Heart left ventricle (tissue), 16 donors: ENCODE measurements around the gene CD101. TPM values are rescaled to one million over a fixed set of nuclear protein-coding genes. Genes with fewer than 3 reads are reported as not detected.
A peak's percentile ranks its signal among the peaks of the same experiment; 100 is the strongest.

Experiments used
- ATAC-seq, 4 donors: fragments of 200-7000 bp; cut with Tn5 transposase; one replicate each; pipeline ENCODE4 v1.9.1; 2020 to 2022; ENCODE audit warnings: moderate library complexity in 4 of 4, mild to moderate bottlenecking in 3 of 4, moderate number of reproducible peaks in 1 of 4
- DNase-seq, 5 donors: peaks; one replicate each; pipeline ENCODE4 v3.0.0-alpha.2; 2020
- H3K27ac ChIP-seq, 12 donors: fragments of 200-600 bp; sonication (generic) in 4 of 12; one replicate each; pipeline versions ENCODE4 v1.5.0 to v1.8.0; 2016 to 2022; ENCODE audit warnings: mild to moderate bottlenecking in 2 of 12
- H3K27me3 ChIP-seq, 9 donors: fragments of 200-600 bp; sonication (generic) in 2 of 9; one replicate each; pipeline versions ENCODE4 v1.5.1 to v1.8.0; 2016 to 2022; ENCODE audit warnings: mild to moderate bottlenecking in 3 of 9
- H3K36me3 ChIP-seq, 9 donors: fragments of 200-600 bp; sonication (generic) in 2 of 9; one replicate each; pipeline versions ENCODE4 v1.5.0 to v1.8.0; 2018 to 2022; ENCODE audit warnings: mild to moderate bottlenecking in 2 of 9
- H3K4me1 ChIP-seq, 12 donors: fragments of 200-600 bp; sonication (generic) in 4 of 12; one replicate each; pipeline versions ENCODE4 v1.5.0 to v1.8.0; 2016 to 2022; ENCODE audit warnings: mild to moderate bottlenecking in 3 of 12
- H3K4me3 ChIP-seq, 12 donors: fragments of 200-600 bp; sonication (generic) in 4 of 12; one replicate each; pipeline versions ENCODE4 v1.5.0 to v1.8.0; 2017 to 2022; ENCODE audit warnings: mild to moderate bottlenecking in 9 of 12, moderate library complexity in 4 of 12
- H3K9me3 ChIP-seq, 12 donors: fragments of 200-600 bp; sonication (generic) in 4 of 12; one replicate each; pipeline versions ENCODE4 v1.5.0 to v1.8.0; 2016 to 2022; ENCODE audit warnings: mild to moderate bottlenecking in 1 of 12
- CTCF ChIP-seq, 12 donors: fragments of 200-600 bp; sonication (generic) in 4 of 12; IDR thresholded peaks; one replicate each; pipeline versions ENCODE4 v1.5.0 to v1.8.0; 2018 to 2022; ENCODE audit warnings: antibody characterized with exemption in 12 of 12, mild to moderate bottlenecking in 5 of 12
- POLR2A ChIP-seq, 2 donors: fragments of 450-650 bp; IDR thresholded peaks; one replicate each; pipeline ENCODE4 v1.6.1; 2017; ENCODE audit warnings: antibody characterized with exemption in 2 of 2, mild to moderate bottlenecking in 2 of 2, moderate library complexity in 2 of 2
- WGBS, 4 donors: extraction: QIAGEN DNeasy Blood & Tissue Kit in 2 of 4; methylation state at CpG; one replicate each; pipeline versions ENCODE4 v1.1.5 to v1.1.7; 2013 to 2018; 5-methylcytosine and 5-hydroxymethylcytosine counted together
- intact Hi-C, 10 donors: fragments of 100-400 bp; cut with DNase I; formaldehyde crosslinking; loops; one replicate each; pipeline versions ENCODE4 v1.11.1 to v1.14.2; 2022
- polyA plus RNA-seq, 2 donors: library from polyadenylated mRNA; stranded (reverse); fragments of 200-250 nt; gene quantifications; one replicate each; pipeline ENCODE4 v1.2.3, GENCODE V29; 2013
- total RNA-seq, 9 donors: library from RNA; depleted of rRNA in 2 of 9; stranded (reverse); fragments of >200 nt in 2 of 9; fragmentation: NEBNext Ultra II Directional in 3 of 9; extraction: Animal tissue kit (Norgen Biotek cat#: 25700) in 3 of 9; gene quantifications; one replicate each; pipeline versions ENCODE4 v1.1.0 to v1.2.4, GENCODE V29; 2016 to 2023
- donor health status: ischemic (EF 13 %, LVEDD 7.1; RV severe dilation, severe dysfunction).
- donor health status: healthy with polysubstance abuse.
- donor health status: DM: no; HTN: yes; CAD: no.
- donor health status: DM: no; HTN: no; CAD: no.
- donor health status: ischemic (EF 25% LVEDD 6.9; RV normal size, moderate dysfunction).
- donor health status: ischemic (EF 25% LVEDD 5.7; RV mildly dilated, moderate dysfunction).
- donor health status: healthy.
- donor health status: DM: yes; HTN: yes; CAD: no.
- donor health status: ischemic (EF 35%, LVEDD 5.7; RV mildly dilated, moderate dysfunction).
- donor health status: nonischemic (EF 11% LVEDD 7.7; RV severe dilation, severe dysfunction).
- donor health status: DM: yes; HTN: yes; CAD: no.
- donor health status: PGD.
- donor health status: ischemic (EF 29% LVEDD 5.4; RV normal size, mild dysfunction).
- donor health status: nonischemic (EF 23%, LVEDD 6.1; RV moderate dilation, normal function).

The CD101 gene
- total and polyA plus RNA-seq, 11 donors: 0.38 to 2.5 (median 0.87) TPM

GRCh38 chr1:116957646-116958045 is 43.9 kb upstream of the CD101 start:
- 48 to 73% (median 63%) methylated on average over 4 of the region's 4 CpGs for WGBS, 4 donors
- peak in 2 of 4 donors; percentile 28 to 70 for ATAC-seq
- H3K4me1 ChIP-seq: peaks cover 0 to 33% (median 12%) of the 10 kb centered on the region in 12 donors
- H3K4me3 ChIP-seq: no peak overlapping the region
- TF ChIP-seq CTCF (IDR thresholded peaks at IDR 0.05): no peak
- TF ChIP-seq POLR2A (IDR thresholded peaks at IDR 0.05): no peak
- H3K27ac ChIP-seq: peak overlapping the region in 6 of 12 donors; percentile 17 to 75 (median 51)
- DNase-seq: no peak
- peaks cover 0 to 29% (median 13%) of the 10 kb centered on the region in 9 donors for H3K36me3 ChIP-seq
- no peaks in the 10 kb centered on the region for H3K27me3 ChIP-seq
- intact Hi-C loops: no loop called here
- no peaks in the 10 kb centered on the region for H3K9me3 ChIP-seq

GRCh38 chr1:116958110-116958509 is 43.5 kb upstream of the CD101 start:
- Histone ChIP-seq H3K4me3 (no peak overlapping the region), H3K36me3 (peaks cover 0 to 34% (median 17%) of the 10 kb centered on the region in 9 donors), H3K27ac (peak overlapping the region in 6 of 12 donors; percentile 17 to 75 (median 51)), H3K4me1 (peaks cover 0 to 37% (median 14%) of the 10 kb centered on the region in 12 donors), H3K9me3 (no peaks in the 10 kb centered on the region), H3K27me3 (no peaks in the 10 kb centered on the region)
- DNase-seq: no peak
- ATAC-seq: peak in 1 of 4 donors; percentile 44
- WGBS, 4 donors: 63 to 78% (median 75%) methylated on average over 4 of the region's 4 CpGs
- intact Hi-C loops: no loop called here
- TF ChIP-seq CTCF (IDR thresholded peaks at IDR 0.05): no peak
- TF ChIP-seq POLR2A (IDR thresholded peaks at IDR 0.05): no peak

GRCh38 chr1:116958977-116959376 is 42.6 kb upstream of the CD101 start:
- 86 to 92% (median 89%) methylated on average over 2 of the region's 2 CpGs for WGBS, 4 donors
- H3K27ac ChIP-seq: peak overlapping the region in 1 of 12 donors; percentile 75

DNA sequence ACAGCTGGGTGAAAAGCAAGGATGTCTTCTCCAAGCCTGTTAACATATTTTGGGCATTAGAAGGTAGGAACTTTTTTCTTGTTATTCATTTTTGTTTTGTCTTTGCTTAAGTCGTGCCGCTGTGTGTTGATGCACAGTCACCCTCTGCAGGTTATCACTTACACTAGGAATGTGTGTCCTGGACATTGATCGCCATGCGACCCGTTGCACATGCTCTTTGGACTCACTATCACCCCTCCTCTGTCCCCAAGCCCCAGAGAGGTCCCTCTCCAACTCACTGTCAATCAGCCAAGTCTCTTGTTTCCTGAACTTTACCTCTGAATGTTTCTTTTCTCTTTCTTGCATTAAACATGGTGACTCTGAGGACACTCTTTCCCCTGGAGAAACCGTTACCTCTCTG is 40.0 kb upstream of the CD101 start:
- no peaks in the 10 kb centered on the region for H3K9me3 ChIP-seq
- peaks cover 0 to 57% (median 21%) of the 10 kb centered on the region in 9 donors for H3K36me3 ChIP-seq
- intact Hi-C loops: no loop called here
- no peak for ATAC-seq
- no peak for TF ChIP-seq POLR2A (IDR thresholded peaks at IDR 0.05)
- no peak for TF ChIP-seq CTCF (IDR thresholded peaks at IDR 0.05)
- no peaks in the 10 kb centered on the region for H3K27me3 ChIP-seq
- peaks cover 0 to 37% (median 8%) of the 10 kb centered on the region in 12 donors for H3K4me1 ChIP-seq
- no peak for DNase-seq
- 90 to 96% (median 93%) methylated on average over 6 of the region's 6 CpGs for WGBS, 4 donors
- H3K27ac ChIP-seq: no peak overlapping the region
- H3K4me3 ChIP-seq: no peak overlapping the region

More at GRCh38 chr1:116958977-116959376, 42.6 kb upstream of the CD101 start:
- H3K36me3 ChIP-seq: peaks cover 0 to 34% (median 18%) of the 10 kb centered on the region in 9 donors
- H3K27me3 ChIP-seq: no peaks in the 10 kb centered on the region
- TF ChIP-seq CTCF (IDR thresholded peaks at IDR 0.05): no peak
- no peak for TF ChIP-seq POLR2A (IDR thresholded peaks at IDR 0.05)
- H3K9me3 ChIP-seq: no peaks in the 10 kb centered on the region
- H3K4me1 ChIP-seq: peaks cover 0 to 40% (median 14%) of the 10 kb centered on the region in 12 donors
- H3K4me3 ChIP-seq: no peak overlapping the region
- ATAC-seq (no peak), DNase-seq (no peak)
- intact Hi-C loops: no loop called here
